Measurements from ENCODE around the gene NYAP2. TPM values are rescaled to one million over a fixed set of nuclear protein-coding genes. Genes with fewer than 3 reads are reported as not detected.

NYAP2 gene
- total RNA-seq, 2 donors from 2014 or later: 0.05 TPM; not detected in 1

GRCh38 chr2:225438248-225438647 lies 38.7 kb downstream of the NYAP2 start:
- ATAC-seq (replicated peaks in 1 of 2) (no peak), DNase-seq (no peak)
- no peaks in the 10 kb centered on the region for H3K9me3 Mint-ChIP-seq
- no peak overlapping the region for H3K4me3 Mint-ChIP-seq
- H3K36me3 Mint-ChIP-seq (ENCODE audit: insufficient read depth in 2 of 2): peaks cover 0 to 2% of the 10 kb centered on the region in 2 donors
- no peak overlapping the region for H3K27ac Mint-ChIP-seq
- H3K4me1 Mint-ChIP-seq (ENCODE audit: low read depth): no peaks in the 10 kb centered on the region
- peaks cover 19% of the 10 kb centered on the region for H3K27me3 Mint-ChIP-seq (ENCODE audit: low read depth)

GRCh38 chr2:225452677-225453076 lies 53.2 kb downstream of the NYAP2 start:
- Mint-ChIP-seq H3K36me3 (ENCODE audit: insufficient read depth in 2 of 2) (no peaks in the 10 kb centered on the region), H3K4me1 (ENCODE audit: low read depth) (no peaks in the 10 kb centered on the region), H3K9me3 (no peaks in the 10 kb centered on the region), H3K4me3 (no peak overlapping the region), H3K27ac (no peak overlapping the region), H3K27me3 (ENCODE audit: low read depth) (no peaks in the 10 kb centered on the region)
- DNase-seq (no peak), ATAC-seq (replicated peaks in 1 of 2) (no peak)

GRCh38 chr2:225454412-225454811 lies 54.9 kb downstream of the NYAP2 start:
- no peak overlapping the region for H3K27ac Mint-ChIP-seq
- H3K27me3 Mint-ChIP-seq (ENCODE audit: low read depth): no peaks in the 10 kb centered on the region
- no peak overlapping the region for H3K4me3 Mint-ChIP-seq
- no peaks in the 10 kb centered on the region for H3K4me1 Mint-ChIP-seq (ENCODE audit: low read depth)
- no peak for DNase-seq
- no peak for ATAC-seq (replicated peaks in 1 of 2)
- no peaks in the 10 kb centered on the region for H3K36me3 Mint-ChIP-seq (ENCODE audit: insufficient read depth in 2 of 2)
- no peaks in the 10 kb centered on the region for H3K9me3 Mint-ChIP-seq

- Mint-ChIP-seq H3K9me3 (no peaks in the 10 kb centered on the region), H3K36me3 (ENCODE audit: insufficient read depth in 2 of 2) (no peaks in the 10 kb centered on the region), H3K4me1 (ENCODE audit: low read depth) (no peaks in the 10 kb centered on the region), H3K27me3 (ENCODE audit: low read depth) (no peaks in the 10 kb centered on the region), H3K4me3 (no peak overlapping the region), H3K27ac (no peak overlapping the region)
- ATAC-seq (replicated peaks in 1 of 2) (no peak), DNase-seq (no peak)
Measured at GRCh38 chr2:225456619-225457260, 57.2 kb downstream of the NYAP2 start.

GRCh38 chr2:225457482-225457881 lies 58.0 kb downstream of the NYAP2 start:
- Mint-ChIP-seq H3K27me3 (ENCODE audit: low read depth) (no peaks in the 10 kb centered on the region), H3K36me3 (ENCODE audit: insufficient read depth in 2 of 2) (no peaks in the 10 kb centered on the region), H3K4me3 (no peak overlapping the region), H3K27ac (no peak overlapping the region), H3K4me1 (ENCODE audit: low read depth) (no peaks in the 10 kb centered on the region), H3K9me3 (no peaks in the 10 kb centered on the region)
- ATAC-seq (replicated peaks in 1 of 2) (no peak), DNase-seq (no peak)

- Mint-ChIP-seq H3K27me3 (ENCODE audit: low read depth) (no peaks in the 10 kb centered on the region), H3K4me1 (ENCODE audit: low read depth) (no peaks in the 10 kb centered on the region), H3K36me3 (ENCODE audit: insufficient read depth in 2 of 2) (no peaks in the 10 kb centered on the region), H3K27ac (no peak overlapping the region), H3K9me3 (no peaks in the 10 kb centered on the region), H3K4me3 (no peak overlapping the region)
- ATAC-seq (replicated peaks in 1 of 2) (no peak), DNase-seq (no peak)
Measured at GRCh38 chr2:225458431-225459117, 59.1 kb downstream of the NYAP2 start.

GRCh38 chr2:225462417-225462816 lies 62.9 kb downstream of the NYAP2 start:
- DNase-seq: no peak
- no peaks in the 10 kb centered on the region for H3K9me3 Mint-ChIP-seq
- no peaks in the 10 kb centered on the region for H3K36me3 Mint-ChIP-seq (ENCODE audit: insufficient read depth in 2 of 2)
- no peak overlapping the region for H3K27ac Mint-ChIP-seq
- peaks cover 14% of the 10 kb centered on the region for H3K4me1 Mint-ChIP-seq (ENCODE audit: low read depth)
- no peak for ATAC-seq (replicated peaks in 1 of 2)
- H3K4me3 Mint-ChIP-seq: no peak overlapping the region
- H3K27me3 Mint-ChIP-seq (ENCODE audit: low read depth): no peaks in the 10 kb centered on the region

GRCh38 chr2:225462945-225463344 lies 63.4 kb downstream of the NYAP2 start:
- Mint-ChIP-seq H3K27me3 (ENCODE audit: low read depth) (no peaks in the 10 kb centered on the region), H3K36me3 (ENCODE audit: insufficient read depth in 2 of 2) (no peaks in the 10 kb centered on the region), H3K4me1 (ENCODE audit: low read depth) (peaks cover 14% of the 10 kb centered on the region), H3K4me3 (no peak overlapping the region), H3K27ac (no peak overlapping the region), H3K9me3 (no peaks in the 10 kb centered on the region)
- ATAC-seq (replicated peaks in 1 of 2) (no peak), DNase-seq (no peak)

- no peak overlapping the region for H3K4me3 Mint-ChIP-seq
- ATAC-seq (replicated peaks in 1 of 2) (no peak), DNase-seq (no peak)
- H3K27ac Mint-ChIP-seq: no peak overlapping the region
- H3K4me1 Mint-ChIP-seq (ENCODE audit: low read depth): peaks cover 14% of the 10 kb centered on the region
- H3K36me3 Mint-ChIP-seq (ENCODE audit: insufficient read depth in 2 of 2): no peaks in the 10 kb centered on the region
- H3K9me3 Mint-ChIP-seq: peaks cover 0 to under 1% of the 10 kb centered on the region in 2 donors
- no peaks in the 10 kb centered on the region for H3K27me3 Mint-ChIP-seq (ENCODE audit: low read depth)
Measured at GRCh38 chr2:225463449-225463848, 63.9 kb downstream of the NYAP2 start.

GRCh38 chr2:225464346-225465025 lies 65.0 kb downstream of the NYAP2 start:
- no peaks in the 10 kb centered on the region for H3K36me3 Mint-ChIP-seq (ENCODE audit: insufficient read depth in 2 of 2)
- H3K27ac Mint-ChIP-seq: peak overlapping the region; percentile 83
- peaks cover 0 to 2% of the 10 kb centered on the region in 2 donors for H3K9me3 Mint-ChIP-seq
- ATAC-seq (replicated peaks in 1 of 2) (peak; percentile 76 to 90), DNase-seq (peak in 1 of 2 donors; percentile 6)
- H3K4me3 Mint-ChIP-seq: peak overlapping the region; percentile 63 to 82
- H3K27me3 Mint-ChIP-seq (ENCODE audit: low read depth): no peaks in the 10 kb centered on the region
- H3K4me1 Mint-ChIP-seq (ENCODE audit: low read depth): peaks cover 14% of the 10 kb centered on the region

- Mint-ChIP-seq H3K27ac (no peak overlapping the region), H3K9me3 (peaks cover 0 to 2% of the 10 kb centered on the region in 2 donors), H3K27me3 (ENCODE audit: low read depth) (no peaks in the 10 kb centered on the region), H3K4me1 (ENCODE audit: low read depth) (peaks cover 14% of the 10 kb centered on the region), H3K4me3 (no peak overlapping the region), H3K36me3 (ENCODE audit: insufficient read depth in 2 of 2) (no peaks in the 10 kb centered on the region)
- DNase-seq (no peak), ATAC-seq (replicated peaks in 1 of 2) (no peak)
Measured at GRCh38 chr2:225465827-225466226, 66.3 kb downstream of the NYAP2 start.

- no peak overlapping the region for H3K4me3 Mint-ChIP-seq
Measured at GRCh38 chr2:225466891-225467604, 67.5 kb downstream of the NYAP2 start.

GRCh38 chr2:225468131-225468530 lies 68.6 kb downstream of the NYAP2 start:
- no peak for ATAC-seq (replicated peaks in 1 of 2)
- H3K27ac Mint-ChIP-seq: peak overlapping the region; percentile 6

More at GRCh38 chr2:225466891-225467604, 67.5 kb downstream of the NYAP2 start:
- Mint-ChIP-seq H3K36me3 (ENCODE audit: insufficient read depth in 2 of 2) (no peaks in the 10 kb centered on the region), H3K4me1 (ENCODE audit: low read depth) (peaks cover 14% of the 10 kb centered on the region), H3K27me3 (ENCODE audit: low read depth) (no peaks in the 10 kb centered on the region), H3K9me3 (peaks cover 0 to 2% of the 10 kb centered on the region in 2 donors), H3K27ac (no peak overlapping the region)
- no peak for DNase-seq
- ATAC-seq (replicated peaks in 1 of 2): no peak

More at GRCh38 chr2:225468131-225468530, 68.6 kb downstream of the NYAP2 start:
- no peak for DNase-seq
- Mint-ChIP-seq H3K4me3 (no peak overlapping the region), H3K4me1 (ENCODE audit: low read depth) (peaks cover 14% of the 10 kb centered on the region), H3K27me3 (ENCODE audit: low read depth) (no peaks in the 10 kb centered on the region), H3K36me3 (ENCODE audit: insufficient read depth in 2 of 2) (no peaks in the 10 kb centered on the region), H3K9me3 (peaks cover 0 to 2% of the 10 kb centered on the region in 2 donors)
